Epithelial cell of proximal tubule (primary cell): Measurements from ENCODE around the gene AQP10. TPM values are rescaled to one million over a fixed set of nuclear protein-coding genes. Genes with fewer than 3 reads are reported as not detected.
A peak's percentile ranks its signal among the peaks of the same experiment; 100 is the strongest.

ENCODE experiments used
- DNase-seq: peaks from one replicate; pipeline ENCODE4 v3.0.0-alpha.2; 2011; ENCODE audit warnings: low read depth
- H3K4me3 ChIP-seq: 2 replicates; pipeline ENCODE4 v1.5.1; 2011; ENCODE audit warnings: low read depth, mild to moderate bottlenecking, low read length
- CTCF ChIP-seq: conservative IDR thresholded peaks from 2 replicates; pipeline ENCODE4 v1.5.1; 2012; ENCODE audit warnings: low read depth, mild to moderate bottlenecking, low read length
- total RNA-seq: library from RNA; depleted of rRNA; stranded (reverse); fragments of >200 nt; gene quantifications from 2 replicates; pipeline ENCODE4 v1.2.3, GENCODE V29; 2015

Gene AQP10
- total RNA-seq, 1 donor from 2014 or later = not detected

- peak; percentile 63 for TF ChIP-seq CTCF
- no peak for DNase-seq
Measured at GRCh38 chr1:154344977-154345837, 24.3 kb downstream of the AQP10 start.

GRCh38 chr1:154346276-154346917, 25.5 kb downstream of the AQP10 start:
- no peak overlapping the region for H3K4me3 ChIP-seq
- TF ChIP-seq CTCF = no peak
- DNase-seq = no peak

More at GRCh38 chr1:154344977-154345837, 24.3 kb downstream of the AQP10 start:
- no peak overlapping the region for H3K4me3 ChIP-seq

GRCh38 chr1:154347961-154348360, 27.1 kb downstream of the AQP10 start:
- H3K4me3 ChIP-seq = no peak overlapping the region
- DNase-seq = no peak
- TF ChIP-seq CTCF = no peak

GRCh38 chr1:154348429-154349076, 27.7 kb downstream of the AQP10 start:
- no peak for DNase-seq
- no peak overlapping the region for H3K4me3 ChIP-seq
- peak; percentile 33 for TF ChIP-seq CTCF

- no peak for TF ChIP-seq CTCF
- DNase-seq = no peak
- no peak overlapping the region for H3K4me3 ChIP-seq
Measured at GRCh38 chr1:154349121-154349520, 28.2 kb downstream of the AQP10 start.

GRCh38 chr1:154350383-154350782, 29.5 kb downstream of the AQP10 start:
- DNase-seq = no peak
- no peak for TF ChIP-seq CTCF
- H3K4me3 ChIP-seq = no peak overlapping the region
